Body of pancreas (tissue), 4 donors: ENCODE measurements around the gene EQTN. TPM values are rescaled to one million over a fixed set of nuclear protein-coding genes. Genes with fewer than 3 reads are reported as not detected.

Experiments used
- ATAC-seq: fragments of 150-250 bp; one replicate; pipeline ENCODE4 v1.9.1; 2016
- DNase-seq, 4 donors: peaks; one replicate each; pipeline ENCODE4 v3.0.0-alpha.2; 2019
- H3K27ac ChIP-seq, 4 donors: fragments of 200-600 bp; sonication (generic); 1 replicate in 3 of 4; 2 replicates in 1 of 4; pipeline versions ENCODE4 v1.5.1 to v1.6.1; 2016 to 2019; ENCODE audit warnings: mild to moderate bottlenecking in 1 of 4, mixed read lengths in 1 of 4, moderate library complexity in 1 of 4
- H3K27me3 ChIP-seq, 2 donors: fragments of 200-600 bp; sonication (generic); one replicate each; pipeline ENCODE4 v1.6.0; 2016; ENCODE audit warnings: mild to moderate bottlenecking in 1 of 2
- H3K36me3 ChIP-seq, 2 donors: fragments of 200-600 bp; sonication (generic); replicated peaks in 1 of 2; 2 replicates each; pipeline ENCODE4 v1.5.1; 2016; ENCODE audit warnings: low read depth in 2 of 2; ENCODE audit not compliant: insufficient read depth in 1 of 2
- H3K4me1 ChIP-seq: fragments of 200-600 bp; sonication (generic); one replicate; pipeline ENCODE4 v1.6.0; 2016
- H3K4me3 ChIP-seq, 2 donors: fragments of 200-600 bp; sonication (generic); 1 replicate in 1 of 2; 2 replicates in 1 of 2; pipeline ENCODE4 v1.5.1; 2016 to 2019
- H3K9me3 ChIP-seq, 3 donors: fragments of 200-600 bp; sonication (generic); 1 replicate in 2 of 3; 2 replicates in 1 of 3; pipeline ENCODE4 v1.5.1; 2016
- POLR2A ChIP-seq, 3 donors: fragments of 450-650 bp; IDR thresholded peaks; one replicate each; pipeline ENCODE4 v1.6.1; 2016; ENCODE audit warnings: antibody characterized with exemption in 3 of 3, mild to moderate bottlenecking in 2 of 3
- WGBS, 2 donors: methylation state at CpG; one replicate each; pipeline ENCODE4 v1.1.5; 2017; 5-methylcytosine and 5-hydroxymethylcytosine counted together
- intact Hi-C: fragments of 100-400 bp; cut with DNase I; formaldehyde crosslinking; loops from one replicate; pipeline ENCODE4 v1.15.1; 2023
- total RNA-seq, 2 donors: library from RNA; depleted of rRNA; stranded (reverse); fragments of >200 nt; gene quantifications; one replicate each; pipeline ENCODE4 v1.1.0, GENCODE V29; 2016
- TF ChIP-seq, protein P1 (sequence below), 7 experiments: fragments of 450-650 bp in 4 of 7; fragments of 200-600 bp in 3 of 7; sonication (generic) in 3 of 7; IDR thresholded peaks; one replicate each; pipeline ENCODE4 v1.5.1; 2016 to 2019; ENCODE audit warnings: antibody characterized with exemption in 7 of 7

Gene EQTN
- total RNA-seq, 2 donors from 2014 or later = not detected

- no peaks in the 10 kb centered on the region for H3K27me3 ChIP-seq
- TF ChIP-seq POLR2A (IDR thresholded peaks at IDR 0.05) = no peak
- TF ChIP-seq, protein P1, sequence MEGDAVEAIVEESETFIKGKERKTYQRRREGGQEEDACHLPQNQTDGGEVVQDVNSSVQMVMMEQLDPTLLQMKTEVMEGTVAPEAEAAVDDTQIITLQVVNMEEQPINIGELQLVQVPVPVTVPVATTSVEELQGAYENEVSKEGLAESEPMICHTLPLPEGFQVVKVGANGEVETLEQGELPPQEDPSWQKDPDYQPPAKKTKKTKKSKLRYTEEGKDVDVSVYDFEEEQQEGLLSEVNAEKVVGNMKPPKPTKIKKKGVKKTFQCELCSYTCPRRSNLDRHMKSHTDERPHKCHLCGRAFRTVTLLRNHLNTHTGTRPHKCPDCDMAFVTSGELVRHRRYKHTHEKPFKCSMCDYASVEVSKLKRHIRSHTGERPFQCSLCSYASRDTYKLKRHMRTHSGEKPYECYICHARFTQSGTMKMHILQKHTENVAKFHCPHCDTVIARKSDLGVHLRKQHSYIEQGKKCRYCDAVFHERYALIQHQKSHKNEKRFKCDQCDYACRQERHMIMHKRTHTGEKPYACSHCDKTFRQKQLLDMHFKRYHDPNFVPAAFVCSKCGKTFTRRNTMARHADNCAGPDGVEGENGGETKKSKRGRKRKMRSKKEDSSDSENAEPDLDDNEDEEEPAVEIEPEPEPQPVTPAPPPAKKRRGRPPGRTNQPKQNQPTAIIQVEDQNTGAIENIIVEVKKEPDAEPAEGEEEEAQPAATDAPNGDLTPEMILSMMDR (IDR thresholded peaks at IDR 0.05) = no peak
- no peak overlapping the region for H3K27ac ChIP-seq
- no peak for DNase-seq
- peaks cover 15% of the 10 kb centered on the region for H3K4me1 ChIP-seq
- H3K36me3 ChIP-seq = no peaks in the 10 kb centered on the region
- no peaks in the 10 kb centered on the region for H3K9me3 ChIP-seq
- intact Hi-C loops = no loop called here
- 100% methylated on average over 1 of the region's 1 CpG for WGBS, 2 donors
- ATAC-seq = no peak
- no peak overlapping the region for H3K4me3 ChIP-seq
Observed at GRCh38 chr9:27336126-27336525, 39.2 kb upstream of the EQTN start.

GRCh38 chr9:27335075-27335474 is 38.1 kb upstream of the EQTN start:
- intact Hi-C loops = no loop called here
- H3K4me3 ChIP-seq = no peak overlapping the region
- H3K9me3 ChIP-seq = no peaks in the 10 kb centered on the region
- ATAC-seq (no peak), DNase-seq (no peak)
- TF ChIP-seq, protein P1 (IDR thresholded peaks at IDR 0.05) = no peak
- no peak for TF ChIP-seq POLR2A (IDR thresholded peaks at IDR 0.05)
- no peaks in the 10 kb centered on the region for H3K36me3 ChIP-seq
- H3K27me3 ChIP-seq = no peaks in the 10 kb centered on the region
- WGBS, 2 donors = 89 to 99% methylated on average over 6 of the region's 6 CpGs
- H3K4me1 ChIP-seq = peaks cover 15% of the 10 kb centered on the region
- H3K27ac ChIP-seq = no peak overlapping the region

GRCh38 chr9:27333241-27334052 is 36.5 kb upstream of the EQTN start:
- TF ChIP-seq POLR2A (IDR thresholded peaks at IDR 0.05) = no peak
- TF ChIP-seq, protein P1 (IDR thresholded peaks at IDR 0.05) = peak; percentile 58 to 91 (median 84)
- Histone ChIP-seq H3K4me1 (peaks cover 15% of the 10 kb centered on the region), H3K9me3 (no peaks in the 10 kb centered on the region), H3K27me3 (no peaks in the 10 kb centered on the region), H3K4me3 (no peak overlapping the region), H3K27ac (no peak overlapping the region), H3K36me3 (no peaks in the 10 kb centered on the region)
- peak; percentile 90 for ATAC-seq
- 30 to 33% methylated on average over 7 of the region's 7 CpGs for WGBS, 2 donors
- DNase-seq = peak; percentile 61 to 75 (median 68)
- intact Hi-C loops = loop anchor here (5.0 kb wide), 1 partner anchor 204 kb away; no protein-coding TSS in a partner anchor

DNA sequence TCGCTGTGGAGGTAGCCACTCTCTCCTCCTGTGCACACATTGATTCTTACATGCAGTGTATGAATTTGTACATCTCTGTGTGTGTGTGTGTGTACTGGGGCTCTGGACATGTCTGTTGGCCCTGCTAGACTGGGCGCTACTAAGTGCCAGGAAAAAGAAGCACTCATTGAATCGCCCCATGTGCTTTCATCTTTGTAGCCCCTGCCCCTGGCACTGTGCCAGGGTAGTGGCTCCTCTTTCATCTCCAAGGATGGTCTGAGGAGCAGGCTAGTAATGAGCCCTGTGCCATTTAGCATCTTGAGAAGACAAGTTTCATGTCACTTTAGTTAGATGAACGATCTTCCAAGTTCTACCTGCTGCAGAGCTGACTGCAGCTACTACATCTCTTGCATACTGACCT is 34.4 kb upstream of the EQTN start:
- H3K9me3 ChIP-seq = no peaks in the 10 kb centered on the region
- intact Hi-C loops = loop anchor here (5.0 kb wide), 1 partner anchor 206 kb away; no protein-coding TSS in a partner anchor
- ATAC-seq = no peak
- no peaks in the 10 kb centered on the region for H3K36me3 ChIP-seq
- no peak for DNase-seq
- 82 to 90% methylated on average over 4 of the region's 4 CpGs for WGBS, 2 donors
- no peak overlapping the region for H3K4me3 ChIP-seq
- H3K27me3 ChIP-seq = no peaks in the 10 kb centered on the region
- H3K27ac ChIP-seq = no peak overlapping the region
- TF ChIP-seq, protein P1 (IDR thresholded peaks at IDR 0.05) = no peak
- TF ChIP-seq POLR2A (IDR thresholded peaks at IDR 0.05) = no peak
- H3K4me1 ChIP-seq = peaks cover 6% of the 10 kb centered on the region

DNA sequence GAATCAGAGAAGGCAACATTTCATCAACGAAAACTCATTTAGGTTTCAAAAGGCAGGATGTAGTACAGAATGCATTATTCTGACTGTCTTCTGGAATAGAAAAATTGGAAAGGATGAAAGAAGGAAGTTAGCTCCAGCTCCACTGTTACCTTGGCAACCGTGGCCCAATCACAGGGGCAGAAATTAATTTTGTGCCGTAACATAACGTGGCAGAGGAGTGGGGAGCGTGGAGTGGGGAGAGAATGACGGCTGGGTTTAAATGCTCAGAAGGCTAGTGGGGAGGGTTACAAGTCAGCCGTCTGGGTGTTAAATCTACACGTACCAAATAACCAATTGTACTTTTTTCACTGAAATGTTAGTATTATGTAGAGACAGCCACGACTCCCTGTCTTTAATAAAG is 32.3 kb upstream of the EQTN start:
- WGBS, 2 donors = 80 to 82% methylated on average over 9 of the region's 9 CpGs
- ATAC-seq = no peak
- no peaks in the 10 kb centered on the region for H3K9me3 ChIP-seq
- DNase-seq = no peak
- intact Hi-C loops = no loop called here
- H3K4me1 ChIP-seq = peaks cover 6% of the 10 kb centered on the region
- no peak overlapping the region for H3K4me3 ChIP-seq
- H3K36me3 ChIP-seq = no peaks in the 10 kb centered on the region
- H3K27me3 ChIP-seq = no peaks in the 10 kb centered on the region
- no peak overlapping the region for H3K27ac ChIP-seq
- TF ChIP-seq, protein P1 (IDR thresholded peaks at IDR 0.05) = no peak
- TF ChIP-seq POLR2A (IDR thresholded peaks at IDR 0.05) = no peak
